HepG2 (cell line): ENCODE results near the gene CAT. TPM values are rescaled to one million over a fixed set of nuclear protein-coding genes. Genes with fewer than 3 reads are reported as not detected.

Experiments used
- ATAC-seq: fragments of 200-7000 bp; cut with Tn5 transposase; 3 replicates; pipeline ENCODE4 v1.9.1; 2020; ENCODE audit warnings: mild to moderate bottlenecking, moderate library complexity
- Bru-seq: library from RNA; stranded (reverse); fragments of 400-500 nt; gene quantifications from one replicate; lab custom pipeline; 2021; lab: Mats Ljungman, UMichigan
- BruChase-seq, 2 experiments: library from RNA; stranded (reverse); fragments of 400-500 nt; gene quantifications; one replicate each; lab custom pipeline; 2021; lab: Mats Ljungman, UMichigan
- BruUV-seq: library from RNA; stranded (reverse); fragments of 400-500 nt; replicated peaks from 2 replicates; lab custom pipeline; 2021; lab: Mats Ljungman, UMichigan
- CTCF ChIA-PET: fragments of 300-600 bp; formaldehyde crosslinking; extraction: SDS; loops from one replicate; lab custom pipeline; 2021; ENCODE audit warnings: low total read pairs, inconsistent platforms, low intra/inter-chr PET ratio; lab: Yijun Ruan, JAX
- POLR2A ChIA-PET: fragments of 350-600 bp; sonication (Branson Sonifier 250); formaldehyde crosslinking; loops from one replicate; lab custom pipeline; 2020; ENCODE audit warnings: antibody characterized with exemption, inconsistent platforms; lab: Yijun Ruan, JAX
- DNase-seq: peaks from one replicate; pipeline ENCODE4 v3.0.0-alpha.2; 2015; ENCODE audit warnings: low spot score
- FAIRE-seq: peaks from 3 replicates; lab custom pipeline; 2011; peaks lifted over from hg19 to GRCh38; lab: Jason Lieb, UNC
- H2AFZ ChIP-seq: one replicate; pipeline ENCODE4 v1.6.1; 2011; ENCODE audit warnings: low read length, inconsistent platforms
- H3K27ac ChIP-seq: fragments of 300-600 bp; 3 replicates; pipeline ENCODE4 v1.8.0; 2011; ENCODE audit warnings: mixed run types, mild to moderate bottlenecking, mixed read lengths, low read length, inconsistent platforms; ENCODE audit not compliant: insufficient read depth; ENCODE audit errors: extremely low read length
- H3K27me3 ChIP-seq, 2 experiments: fragments of 200-600 bp in 1 of 2; 2 replicates in 1 of 2; 3 replicates in 1 of 2; pipeline versions ENCODE4 v1.6.0 to v1.8.0; 2011; ENCODE audit warnings: low read length in 2 of 2, mild to moderate bottlenecking in 2 of 2, moderate library complexity in 2 of 2, inconsistent platforms in 1 of 2; ENCODE audit not compliant: insufficient read depth in 2 of 2, control insufficient read depth in 1 of 2
- H3K36me3 ChIP-seq, 2 experiments: fragments of 200-600 bp in 1 of 2; replicated peaks in 1 of 2; 2 replicates in 1 of 2; 3 replicates in 1 of 2; pipeline versions ENCODE4 v1.5.1 to v1.8.0; 2011; ENCODE audit warnings: low read length in 2 of 2, inconsistent platforms in 1 of 2; ENCODE audit not compliant: insufficient read depth in 2 of 2, control insufficient read depth in 1 of 2
- H3K4me1 ChIP-seq: 2 replicates; pipeline ENCODE4 v1.5.1; 2012; ENCODE audit warnings: low read length, inconsistent platforms; ENCODE audit not compliant: insufficient read depth
- H3K4me2 ChIP-seq: 2 replicates; pipeline ENCODE4 v1.6.0; 2011; ENCODE audit warnings: low read depth, low read length, inconsistent platforms
- H3K4me3 ChIP-seq, 3 experiments: fragments of 200-600 bp in 1 of 3; sonication (generic), shearing (Covaris generic) in 1 of 3; replicated peaks in 1 of 3; 2 replicates each; pipeline ENCODE4 v1.5.1; 2011 to 2016; ENCODE audit warnings: low read length in 3 of 3, inconsistent platforms in 2 of 3, low read depth in 2 of 3, mild to moderate bottlenecking in 2 of 3, control low read depth in 1 of 3, mixed read lengths in 1 of 3; ENCODE audit not compliant: insufficient read depth in 1 of 3
- H3K79me2 ChIP-seq: one replicate; pipeline ENCODE4 v1.6.1; 2011; ENCODE audit warnings: low read length, inconsistent platforms; ENCODE audit not compliant: insufficient read depth
- H3K9ac ChIP-seq: 2 replicates; pipeline ENCODE4 v1.6.0; 2011; ENCODE audit warnings: mild to moderate bottlenecking, low read depth, low read length, inconsistent platforms; ENCODE audit not compliant: insufficient read depth
- H3K9me3 ChIP-seq: 2 replicates; pipeline ENCODE4 v1.5.1; 2012; ENCODE audit warnings: mild to moderate bottlenecking, low read length
- H4K20me1 ChIP-seq: 2 replicates; pipeline ENCODE4 v1.6.0; 2011; ENCODE audit warnings: inconsistent platforms, mild to moderate bottlenecking, low read length, moderate library complexity; ENCODE audit not compliant: insufficient read depth
- ARID2 ChIP-seq: sonication (generic); formaldehyde crosslinking; IDR thresholded peaks from 2 replicates; pipeline ENCODE4 v1.8.1; 2022; ENCODE audit warnings: mild to moderate bottlenecking, missing genetic modification reagents, borderline replicate concordance
- ATF7-NPFF ChIP-seq: sonication (generic); formaldehyde crosslinking; IDR thresholded peaks from 2 replicates; pipeline ENCODE4 v1.8.1; 2023; ENCODE audit warnings: mild to moderate bottlenecking, low read depth, missing genetic modification reagents, moderate library complexity
- CCDC6 ChIP-seq: sonication (generic); formaldehyde crosslinking; IDR thresholded peaks from 2 replicates; pipeline ENCODE4 v1.8.1; 2022; ENCODE audit warnings: mild to moderate bottlenecking, missing genetic modification reagents, moderate library complexity
- CREB1 ChIP-seq, 2 experiments: fragments of 450-650 bp in 1 of 2; IDR thresholded peaks; 2 replicates each; pipeline ENCODE4 v1.6.1; 2016 to 2017; ENCODE audit warnings: control low read depth in 1 of 2, mild to moderate bottlenecking in 1 of 2, missing compliant biosample characterization in 1 of 2, missing genetic modification characterization in 1 of 2
- ELF4 ChIP-seq: sonication (generic); formaldehyde crosslinking; IDR thresholded peaks from 2 replicates; pipeline ENCODE4 v1.5.0; 2020; ENCODE audit warnings: missing genetic modification reagents, mild to moderate bottlenecking, moderate library complexity, borderline replicate concordance
- FLYWCH1 ChIP-seq: sonication (generic); formaldehyde crosslinking; IDR thresholded peaks from 2 replicates; pipeline ENCODE4 v1.8.1; 2023; ENCODE audit warnings: mild to moderate bottlenecking, missing genetic modification reagents
- GATA4 ChIP-seq: sonication (generic); IDR thresholded peaks from 2 replicates; pipeline ENCODE4 v1.6.1; 2016; ENCODE audit warnings: antibody characterized with exemption, low read depth, borderline replicate concordance
- HHEX ChIP-seq: IDR thresholded peaks from 2 replicates; pipeline ENCODE4 v1.6.1; 2016; ENCODE audit warnings: control low read depth
- MEIS2 ChIP-seq: sonication (generic); formaldehyde crosslinking; IDR thresholded peaks from 2 replicates; pipeline ENCODE4 v1.9.0; 2021; ENCODE audit warnings: mild to moderate bottlenecking, missing genetic modification reagents
- ZBTB3 ChIP-seq: sonication (generic); formaldehyde crosslinking; IDR thresholded peaks from 2 replicates; pipeline ENCODE4 v1.4.0; 2020; ENCODE audit warnings: low read depth, mild to moderate bottlenecking, moderate library complexity, missing genetic modification reagents, borderline replicate concordance
- ZFP82 ChIP-seq: sonication (generic); formaldehyde crosslinking; IDR thresholded peaks from 2 replicates; pipeline ENCODE4 v1.5.1; 2020; ENCODE audit warnings: mild to moderate bottlenecking, missing genetic modification reagents, borderline replicate concordance
- ZIK1 ChIP-seq: sonication (generic); formaldehyde crosslinking; IDR thresholded peaks from 2 replicates; pipeline ENCODE4 v1.5.0; 2020; ENCODE audit warnings: mild to moderate bottlenecking, low read depth, missing genetic modification reagents, borderline replicate concordance
- ZMYM3 ChIP-seq: sonication (generic); formaldehyde crosslinking; IDR thresholded peaks from 2 replicates; pipeline ENCODE4 v1.5.1; 2020; ENCODE audit warnings: mild to moderate bottlenecking, missing genetic modification reagents
- ZNF367 ChIP-seq: sonication (generic); formaldehyde crosslinking; IDR thresholded peaks from 2 replicates; pipeline ENCODE4 v1.4.0; 2020; ENCODE audit warnings: missing genetic modification reagents, borderline replicate concordance
- ZNF788 ChIP-seq: sonication (generic); formaldehyde crosslinking; IDR thresholded peaks from 2 replicates; pipeline ENCODE4 v1.5.0; 2020; ENCODE audit warnings: mild to moderate bottlenecking, missing genetic modification reagents, borderline replicate concordance
- WGBS: methylation state at CpG from one replicate; pipeline ENCODE4 v1.1.6; 2017; ENCODE audit warnings: low lambda C conversion rate; 5-methylcytosine and 5-hydroxymethylcytosine counted together
- in situ Hi-C: cut with HindIII; loops from 2 replicates; pipeline ENCODE4 v1.10.0; 2017; ENCODE audit warnings: low pct_unique_long_range_greater_than_20kb; ENCODE audit not compliant: extremely low pct_ligation_motif_present
- intact Hi-C: fragments of 100-400 bp; cut with micrococcal nuclease; formaldehyde crosslinking; loops from one replicate; pipeline ENCODE4 v1.10.0; 2022; ENCODE audit not compliant: unreplicated experiment
- long read RNA-seq, 2 experiments: library from RNA in 1 of 2; library from polyadenylated mRNA in 1 of 2; stranded (forward) in 1 of 2; unstranded in 1 of 2; transcript quantifications; one replicate each; pipeline ENCODE4 v2.0.0, GENCODE V29; 2019 to 2022
- polyA minus RNA-seq, 3 experiments: library from RNA; depleted of rRNA, polyadenylated mRNA; stranded (reverse); fragments of >200 nt; gene quantifications; 2 replicates each; pipeline ENCODE4 v1.2.3, GENCODE V29; 2011; ENCODE audit warnings: low replicate concordance in 1 of 3
- polyA plus RNA-seq, 8 experiments: library from polyadenylated mRNA; depleted of rRNA in 3 of 8; stranded (reverse) in 7 of 8; unstranded in 1 of 8; fragments of >200 nt; fragmentation: Illumina TruSeq in 4 of 8; extraction: Trizol in 4 of 8; gene quantifications; 2 replicates each; pipeline versions ENCODE4 v1.2.1 to v1.2.3, GENCODE V29; 2011 to 2016; ENCODE audit warnings: low read depth in 4 of 8, missing spikeins in 1 of 8, mixed read lengths in 1 of 8; ENCODE audit not compliant: insufficient read depth in 1 of 8
- total RNA-seq, 5 experiments: library from RNA; depleted of rRNA; stranded (reverse); fragments of >200 nt; fragmentation: Illumina TruSeq; extraction: Trizol; gene quantifications; 2 replicates each; pipeline ENCODE4 v1.2.3, GENCODE V29; 2016; ENCODE audit warnings: low read depth in 1 of 5

Gene CAT
- 136 and 180 TPM in 2 replicates for total RNA-seq (2016; rRNA removed; fragmentation: Illumina TruSeq; extraction: Trizol)
- total RNA-seq (2016; cell fraction: cytosol; rRNA removed; fragmentation: Illumina TruSeq; extraction: Trizol; ENCODE audit: low read depth): 9.7 and 10.8 TPM in 2 replicates
- total RNA-seq (2016; cell fraction: insoluble cytoplasmic fraction; rRNA removed; fragmentation: Illumina TruSeq; extraction: Trizol): 129 and 184 TPM in 2 replicates
- total RNA-seq (2016; cell fraction: membrane; rRNA removed; fragmentation: Illumina TruSeq; extraction: Trizol): 22.3 and 26.9 TPM in 2 replicates
- 83.1 and 95.5 TPM in 2 replicates for total RNA-seq (2016; cell fraction: nucleus; rRNA removed; fragmentation: Illumina TruSeq; extraction: Trizol)
- polyA plus RNA-seq (2011; rRNA removed): 73.9 and 107 TPM in 2 replicates
- 70.1 and 74.0 TPM in 2 replicates for polyA plus RNA-seq (2011; cell fraction: cytosol; rRNA removed)
- 59.3 and 67.4 TPM in 2 replicates for polyA plus RNA-seq (2011; cell fraction: nucleus; rRNA removed)
- polyA plus RNA-seq (2012): 33.8 and 46.3 TPM in 2 replicates
- 5.5 and 6.6 TPM in 2 replicates for polyA plus RNA-seq (2016; cell fraction: cytosol; fragmentation: Illumina TruSeq; extraction: Trizol; ENCODE audit: low read depth)
- 172 and 182 TPM in 2 replicates for polyA plus RNA-seq (2016; cell fraction: insoluble cytoplasmic fraction; fragmentation: Illumina TruSeq; extraction: Trizol; ENCODE audit: low read depth)
- 13.9 and 15.2 TPM in 2 replicates for polyA plus RNA-seq (2016; cell fraction: membrane; fragmentation: Illumina TruSeq; extraction: Trizol; ENCODE audit: low read depth)
- polyA plus RNA-seq (2016; cell fraction: nucleus; fragmentation: Illumina TruSeq; extraction: Trizol; ENCODE audit: insufficient read depth, low read depth): 118 and 119 TPM in 2 replicates
- 63.3 and 108 TPM in 2 replicates for polyA minus RNA-seq (2011; rRNA and poly(A)+ RNA removed; ENCODE audit: low replicate concordance)
- 36.8 and 38.2 TPM in 2 replicates for polyA minus RNA-seq (2011; cell fraction: cytosol; rRNA and poly(A)+ RNA removed)
- polyA minus RNA-seq (2011; cell fraction: nucleus; rRNA and poly(A)+ RNA removed): 68.1 and 83.4 TPM in 2 replicates
- percentile 89 among the genes with signal in this experiment for Bru-seq, nascent RNA
- percentile 81 among the genes with signal in this experiment for BruChase-seq, experiment 1, labeled RNA remaining after a 6-hour chase
- percentile 76 among the genes with signal in this experiment for BruChase-seq, experiment 2, labeled RNA remaining after a 2-hour chase
- long read RNA-seq, experiment 1, transcript CAT-201 (13 exons, 2,302 nt): major isoform, 127 of 141 reads
- long read RNA-seq, experiment 1, partial matches to known transcripts: 10 of 141 reads
- long read RNA-seq, experiment 1, other reads (novel, unspliced or antisense): 1 of 141 reads
- long read RNA-seq, experiment 2, transcript CAT-201 (13 exons, 2,302 nt): major isoform, 23 of 43 reads
- long read RNA-seq, experiment 2, partial matches to known transcripts: 17 of 43 reads
- long read RNA-seq, experiment 2, other reads (novel, unspliced or antisense): 2 of 43 reads

- in situ Hi-C loops: no loop called here
- no peaks in the 10 kb centered on the region for H3K9me3 ChIP-seq
- H3K27ac ChIP-seq: peak within 1 kb of the TSS; percentile 92
- no peaks in the 10 kb centered on the region; a peak in 1 of 5 replicates for H3K27me3 ChIP-seq
- BruUV-seq: no TSS peak
- H3K4me2 ChIP-seq: peak within 1 kb of the TSS; percentile 86
- H3K36me3 ChIP-seq: no peaks in the 10 kb centered on the region; a peak in 1 of 5 replicates
- DNase-seq: peak; percentile 92
- peak within 1 kb of the TSS; percentile 64 to 88 (median 84) for H3K4me3 ChIP-seq
- peak; percentile 85 for FAIRE-seq
- peak within 1 kb of the TSS; percentile 83 for H3K9ac ChIP-seq
- ATAC-seq: peak; percentile 95
- POLR2A ChIA-PET: interaction anchor here (1.2 to 2.7 kb wide), 7 partner anchors 11 to 81 kb away, joined by 3 to 12 read pairs (median 6); partner anchors contain the start of gene ABTB2
- peaks cover 45% of the 10 kb centered on the region for H3K79me2 ChIP-seq
- intact Hi-C loops: loop anchor here (2.0 to 5.0 kb wide), 2 partner anchors 72 to 82 kb away; partner anchors contain the start of gene ABTB2
- H4K20me1 ChIP-seq: peaks cover 4% of the 10 kb centered on the region
- WGBS: 0% methylated on average over 11 of the region's 62 CpGs
- CTCF ChIA-PET: interaction anchor here (1.2 kb wide), 1 partner anchor 80 kb away, joined by 3 read pairs; no protein-coding TSS in a partner anchor
- H2AFZ ChIP-seq: no peak within 1 kb of the TSS
- H3K4me1 ChIP-seq: peaks cover 58% of the 10 kb centered on the region
- TF ChIP-seq CCDC6 (CRISPR knock-in tag) (0 out of 2 replicates have a peak, but pooled peaks have one; percentile 39), ELF4 (peak; percentile 71; the same call in 1 of the 2 replicates), ZFP82 (CRISPR knock-in tag) (0 out of 2 replicates have a peak, but pooled peaks have one; percentile 39), ZIK1 (CRISPR knock-in tag) (peak; percentile 60; the same call in 1 of the 2 replicates), ZBTB3 (CRISPR knock-in tag) (no peak), ATF7-NPFF (0 out of 2 replicates have a peak, but pooled peaks have one; percentile 44), CREB1 (IDR thresholded peaks at IDR 0.05) (no peak), CREB1 (CRISPR knock-in tag; IDR thresholded peaks at IDR 0.05) (peak; percentile 34; the same call in 1 of the 2 replicates), HHEX (CRISPR knock-in tag) (no peak), ZMYM3 (CRISPR knock-in tag) (peak; percentile 33; the same call in 1 of the 2 replicates), ZNF788 (CRISPR knock-in tag) (peak; percentile 60; the same call in 1 of the 2 replicates), GATA4 (peak; percentile 61; the same call in 1 of the 2 replicates), ZNF367 (no peak), MEIS2 (CRISPR knock-in tag) (peak; percentile 46; the same call in 1 of the 2 replicates), ARID2 (CRISPR knock-in tag) (0 out of 2 replicates have a peak, but pooled peaks have one; percentile 54), FLYWCH1 (CRISPR knock-in tag) (no peak)
Observed at GRCh38 chr11:34438529-34439507, at the start of gene CAT. Gene CAT, plus strand, starts transcription at chr11:34438934. Its CDS starts 80 bp downstream, at chr11:34439014.
